Stomach (tissue), 4 donors: ENCODE data around the gene TSKS.

Source experiments
- CTCF ChIP-seq, 7 experiments: fragments of 450-650 bp in 4 of 7; fragments of 200-600 bp in 3 of 7; sonication (generic) in 3 of 7; IDR thresholded peaks; one replicate each; pipeline ENCODE4 v1.5.1; 2016 to 2019; ENCODE audit warnings: antibody characterized with exemption in 7 of 7, control low read depth in 2 of 7, mild to moderate bottlenecking in 1 of 7
- EP300 ChIP-seq: sonication (generic); formaldehyde crosslinking; IDR thresholded peaks from one replicate; pipeline ENCODE4 v1.6.1; 2017; ENCODE audit warnings: antibody characterized with exemption
- POLR2A ChIP-seq, 4 donors: fragments of 450-650 bp; IDR thresholded peaks; one replicate each; pipeline ENCODE4 v1.6.1; 2016; ENCODE audit warnings: antibody characterized with exemption in 4 of 4, control low read depth in 2 of 4, mild to moderate bottlenecking in 1 of 4, moderate library complexity in 1 of 4

GRCh38 chr19:49770529-49770928 lies 7.4 kb upstream of the TSKS start:
- TF ChIP-seq CTCF (IDR thresholded peaks at IDR 0.05) (no peak), POLR2A (IDR thresholded peaks at IDR 0.05) (no peak), EP300 (no peak)
